KG1 (cell line): ENCODE data around the gene FAHD2A.
"Not testable (repeated sequence)": the region's sequence is repeated elsewhere in the genome, so short reads cannot be mapped to it uniquely, and the experiment has no call there.

ENCODE experiments used
- DNase-seq: peaks from one replicate; lab custom pipeline; 2025; lab: John Stamatoyannopoulos, UW

FAHD2A gene

DNA sequence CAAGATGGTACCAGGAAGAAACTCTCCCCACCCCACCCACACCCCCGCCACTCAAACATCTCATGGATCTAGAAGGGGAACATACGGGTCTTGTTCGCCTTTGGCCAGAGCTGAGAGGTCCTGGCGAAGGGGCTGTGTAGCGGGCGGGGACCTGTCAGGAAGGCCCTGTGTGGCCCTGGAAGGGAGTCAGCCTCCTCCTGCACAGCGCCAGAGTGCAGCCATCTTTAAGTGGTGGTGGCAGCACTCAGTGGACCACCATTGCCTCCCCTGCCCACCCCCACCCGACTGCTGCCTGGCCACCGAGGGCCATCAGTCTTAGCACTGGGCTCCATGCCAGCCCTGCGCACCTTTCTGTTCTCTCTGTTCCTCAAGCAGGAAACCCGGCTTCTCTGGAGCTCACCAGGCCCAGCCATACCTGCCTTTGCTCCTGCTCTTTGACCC, 11.6 kb upstream of the FAHD2A start:
- no peak for DNase-seq

DNA sequence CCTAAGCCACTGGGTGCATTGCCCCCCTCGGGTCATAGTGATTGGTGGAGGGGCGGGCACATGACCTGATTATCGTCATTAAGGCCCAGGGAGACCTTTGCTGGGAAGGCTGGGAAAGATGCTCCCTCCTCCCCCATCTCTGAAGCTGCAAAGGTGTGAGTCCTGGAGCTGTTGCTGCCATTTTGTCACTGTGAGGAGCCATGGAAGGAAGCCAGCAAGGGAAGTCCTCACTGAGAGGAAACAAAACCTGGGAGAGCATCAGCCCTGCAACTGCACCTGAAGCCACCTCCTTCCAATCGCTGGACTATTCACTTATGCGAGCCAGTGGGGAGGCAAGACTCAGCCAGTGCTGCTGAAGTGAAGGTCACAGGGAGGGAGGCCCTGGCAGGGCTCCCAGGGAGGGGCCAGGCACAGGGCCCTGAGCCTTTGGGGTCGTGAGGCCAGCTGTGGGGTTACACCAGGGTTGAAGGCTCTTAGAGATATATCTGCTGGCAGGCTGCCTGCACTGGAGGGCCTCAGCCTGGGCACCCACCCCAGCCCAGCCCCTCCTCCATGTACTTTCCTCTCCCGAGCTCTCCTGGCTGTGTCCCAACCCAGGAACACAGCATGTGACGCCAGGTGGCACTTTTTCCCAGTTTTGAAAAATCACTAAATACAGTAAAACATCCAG, 10.7 kb upstream of the FAHD2A start:
- no peak for DNase-seq

DNA sequence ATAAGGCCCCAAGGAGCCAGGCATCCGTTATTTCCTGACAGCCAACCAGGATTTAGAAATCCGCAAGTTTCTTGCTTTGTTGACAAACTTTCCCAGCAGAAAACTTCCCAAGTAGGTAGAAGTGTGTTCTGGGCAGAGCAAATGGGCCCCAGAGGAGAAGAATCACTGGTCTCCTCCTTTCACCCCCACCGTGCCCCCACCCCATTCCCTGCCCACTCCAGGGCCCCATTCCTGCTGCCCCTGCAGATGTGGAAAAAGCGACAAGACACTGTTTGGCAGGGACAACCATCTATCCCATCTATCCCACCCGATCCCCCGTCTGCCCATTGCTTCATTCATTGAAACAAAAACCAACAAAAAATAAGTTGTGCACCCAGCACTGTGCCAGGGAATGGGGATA, 10.2 kb upstream of the FAHD2A start:
- no peak for DNase-seq

DNA sequence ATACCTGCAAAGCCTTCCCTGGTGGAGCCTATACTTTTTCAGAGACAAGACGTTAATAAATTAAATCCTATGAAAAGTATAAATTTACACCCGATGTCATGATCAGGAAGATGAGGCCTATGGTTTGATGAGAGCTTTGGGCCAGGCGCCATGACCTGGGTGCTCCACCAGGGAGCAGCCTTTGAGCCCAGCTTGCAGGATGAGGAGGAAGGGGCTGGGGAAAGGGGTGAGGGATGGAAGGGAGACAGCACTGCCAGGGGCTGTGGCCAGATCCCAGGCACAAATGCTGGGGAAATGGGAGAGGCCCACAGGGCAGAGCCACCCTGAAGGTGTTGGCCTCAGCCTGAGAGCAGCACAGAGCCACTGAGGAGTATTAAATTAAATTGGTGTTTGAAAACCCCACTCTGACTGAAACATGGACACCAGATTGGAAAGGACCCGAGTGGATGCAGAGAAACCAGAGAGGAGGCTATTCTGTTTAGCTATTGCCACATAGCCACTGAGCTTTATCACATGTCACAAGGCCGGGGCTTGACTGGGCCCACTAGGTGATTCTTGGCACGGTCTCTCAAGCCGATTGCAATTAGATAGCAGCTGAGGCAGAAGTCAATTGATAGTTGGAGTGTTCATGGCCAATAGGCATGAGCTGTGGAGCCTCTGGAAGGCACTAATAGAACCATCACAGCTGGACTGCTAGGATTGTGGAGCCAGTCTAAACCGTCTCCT, 9.6 kb upstream of the FAHD2A start:
- DNase-seq, result no peak

DNA sequence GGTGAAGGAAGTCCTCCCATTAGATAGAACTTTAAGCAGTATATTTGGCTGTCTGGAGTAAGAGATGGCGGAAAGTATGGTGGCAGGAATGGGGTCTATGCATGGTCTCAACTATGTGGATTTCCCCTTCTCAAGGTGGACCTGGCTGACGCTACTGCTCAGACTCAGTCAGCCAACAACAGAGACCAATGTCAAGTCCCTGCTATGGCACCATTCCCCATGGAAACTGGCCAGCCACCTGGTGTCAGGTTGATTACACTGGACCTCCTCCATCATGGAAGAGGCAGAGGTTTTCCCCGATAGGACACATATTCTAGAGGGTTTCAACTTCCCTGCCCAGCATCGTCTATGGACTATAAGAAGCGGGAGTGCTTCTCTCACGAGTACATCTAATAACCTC, 8.6 kb upstream of the FAHD2A start:
- no peak for DNase-seq

DNA sequence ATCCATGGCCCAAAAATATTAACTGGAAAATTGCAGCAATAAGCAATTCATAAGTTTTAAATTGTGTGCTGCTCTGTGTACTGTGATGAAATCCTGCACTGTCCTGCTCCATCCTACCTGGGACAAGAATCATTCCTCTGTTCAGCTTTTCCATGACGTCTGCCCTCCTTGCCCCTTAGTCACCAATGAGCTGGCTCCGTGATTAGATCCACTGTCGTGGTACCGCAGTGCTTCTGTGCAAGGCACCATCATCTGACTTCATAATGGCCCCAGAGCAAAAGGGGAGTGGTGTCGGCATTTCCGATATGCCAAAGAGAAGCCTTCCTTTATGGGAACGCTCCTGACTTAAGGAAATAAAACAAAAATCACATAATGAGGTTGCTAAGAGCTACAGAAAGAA, 3.4 kb upstream of the FAHD2A start:
- no peak for DNase-seq

DNA sequence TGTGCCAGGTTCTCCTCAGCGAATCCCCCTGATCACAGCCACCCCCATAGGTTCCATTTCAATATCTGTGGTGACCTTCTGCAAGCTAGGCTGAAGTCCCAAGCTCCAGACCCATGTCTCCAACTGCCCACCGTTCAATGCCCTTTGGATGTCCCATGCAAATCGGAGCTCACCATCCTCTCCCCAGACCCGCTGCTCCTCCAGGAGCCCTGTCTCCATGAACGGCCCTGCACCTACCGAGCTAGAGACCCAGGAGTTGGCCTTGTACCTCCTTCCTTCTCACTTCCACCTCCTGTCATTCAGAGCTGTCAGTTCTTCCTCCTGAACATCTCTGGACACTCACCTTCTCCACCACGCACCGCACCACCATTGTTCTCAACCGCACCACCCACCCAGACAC, 1.0 kb upstream of the FAHD2A start:
- DNase-seq, result no peak

DNA sequence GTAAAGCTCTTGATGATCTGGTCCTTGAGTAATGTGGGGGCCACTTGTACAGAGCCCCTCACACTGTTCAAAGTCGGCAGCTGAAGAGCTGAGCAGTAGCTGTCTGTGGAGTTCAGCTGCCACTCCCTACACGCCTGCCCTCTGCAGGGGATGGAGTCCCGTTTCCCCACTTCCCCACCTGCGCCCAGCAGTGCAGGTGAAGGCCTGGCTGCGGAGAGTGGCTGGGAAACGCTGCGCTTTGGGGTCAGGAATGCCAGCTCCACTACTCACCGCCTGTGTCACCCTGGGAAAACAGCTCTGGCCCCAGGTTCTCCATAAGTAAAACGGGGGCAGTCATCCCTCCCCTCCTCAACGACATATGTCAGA, 521 bp upstream of the FAHD2A start:
- DNase-seq, result not testable (repeated sequence)

DNA sequence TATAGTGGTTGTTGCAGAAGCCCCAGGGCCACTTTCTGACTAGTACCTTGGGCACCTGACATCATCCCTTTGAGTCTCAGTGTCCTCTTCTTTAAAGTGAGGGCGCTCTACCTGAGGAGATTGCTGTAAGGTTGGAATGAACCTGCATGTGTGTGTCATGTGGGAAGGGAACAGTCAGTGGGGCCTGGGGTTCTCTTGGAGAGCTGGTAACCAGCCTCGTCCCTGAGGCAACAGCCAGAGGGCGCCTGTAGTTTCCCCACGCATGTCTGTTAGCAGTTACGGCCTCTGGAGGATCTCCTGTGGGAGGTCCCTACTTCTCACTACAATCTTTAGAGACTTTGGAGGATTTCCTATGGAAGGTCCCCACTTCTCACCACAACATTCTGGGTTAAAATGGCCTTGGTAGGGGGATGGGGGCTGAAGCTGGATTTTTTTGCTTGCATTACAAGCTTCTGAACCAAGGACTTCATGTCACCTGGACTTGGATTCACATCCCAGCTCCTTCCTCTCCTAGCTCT, 755 bp downstream of the FAHD2A start:
- peak; percentile 12 for DNase-seq

DNA sequence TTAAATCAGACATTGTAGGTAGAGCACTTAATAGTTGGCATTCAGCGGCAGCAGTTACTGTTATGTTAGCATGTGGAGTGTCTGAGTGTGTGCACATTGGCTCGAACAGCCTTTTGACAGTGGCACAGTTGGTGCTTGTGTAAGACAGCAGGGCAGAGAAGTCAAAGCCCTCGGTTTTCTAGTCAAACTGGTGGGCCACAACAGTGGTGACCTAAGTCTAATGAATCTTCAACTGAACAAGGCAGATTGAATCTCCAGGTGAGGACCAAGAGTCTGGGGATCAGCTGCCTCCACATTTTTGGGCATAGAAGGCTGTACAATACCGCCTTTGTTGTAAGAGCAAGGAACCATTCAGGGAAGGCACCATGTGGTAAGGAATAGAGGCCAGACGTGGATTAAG, 1.3 kb downstream of the FAHD2A start:
- DNase-seq, result not testable (repeated sequence)

DNA sequence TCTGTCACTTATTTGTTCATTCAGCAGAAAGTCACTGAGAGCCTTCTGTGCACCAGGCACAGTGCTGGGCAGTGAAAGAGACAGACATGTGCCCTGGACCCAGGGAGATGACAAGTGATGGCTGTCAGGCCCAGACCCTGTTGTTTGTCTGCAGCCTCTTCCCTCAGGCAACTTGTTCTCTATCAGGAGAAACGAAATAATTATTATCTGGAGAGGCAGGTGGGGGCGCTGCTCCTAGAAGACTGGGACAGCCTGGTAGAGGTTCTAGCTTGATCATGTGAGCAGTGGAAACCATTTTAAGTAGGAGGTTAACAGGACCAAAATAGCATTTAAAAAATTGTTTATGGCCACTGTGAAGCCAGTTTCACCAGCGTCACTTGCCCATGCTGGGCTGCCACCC, 2.2 kb downstream of the FAHD2A start:
- not testable (repeated sequence) for DNase-seq

DNA sequence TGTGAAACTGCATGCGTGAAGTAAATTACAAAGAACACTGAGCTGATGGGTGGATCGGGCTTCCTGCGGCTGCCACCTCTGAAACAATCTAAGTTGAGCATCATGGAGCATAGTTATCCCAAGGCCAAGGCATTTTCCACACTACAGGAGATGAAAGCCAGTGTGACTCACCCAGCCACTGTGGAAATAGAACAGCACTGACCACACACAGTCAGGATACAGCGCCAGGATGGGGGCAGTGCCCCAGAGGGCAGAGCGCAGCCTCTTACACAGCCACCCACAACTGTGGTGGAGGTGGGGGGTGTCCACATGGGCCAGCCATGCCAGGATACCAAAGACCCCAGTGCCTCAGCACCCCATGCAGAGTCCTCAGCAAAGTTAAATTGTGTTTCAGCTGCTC, 8.7 kb downstream of the FAHD2A start:
- DNase-seq, result not testable (repeated sequence)

DNA sequence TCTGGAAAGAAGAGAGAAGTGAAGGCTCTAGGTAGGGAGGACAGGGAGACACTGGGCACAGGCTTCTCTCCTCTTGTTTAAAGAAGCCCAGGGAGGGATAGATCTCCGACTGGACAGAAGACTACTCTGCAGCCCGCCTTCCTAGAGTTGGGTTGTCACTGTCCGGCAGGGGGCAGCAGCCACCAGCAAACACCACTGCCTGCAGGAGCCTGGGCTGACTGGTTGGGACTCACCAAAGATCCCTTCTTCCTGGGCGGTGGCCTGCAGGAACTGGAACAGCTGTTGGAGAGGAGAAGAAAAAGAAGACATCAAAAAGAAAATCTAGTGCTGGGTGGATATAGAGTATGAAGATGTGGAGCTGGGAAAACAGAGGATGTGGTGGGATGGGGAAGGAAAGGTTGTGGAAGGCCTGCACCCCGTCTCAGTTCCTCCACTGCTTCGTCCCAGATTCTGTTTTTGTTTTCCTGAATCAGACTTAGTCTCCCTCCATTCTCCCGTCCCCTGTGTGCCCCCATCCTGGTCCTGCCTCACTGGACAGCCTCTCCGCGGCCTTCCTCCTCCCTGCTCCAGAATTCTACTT, 11.6 kb downstream of the FAHD2A start:
- DNase-seq, result peak; percentile 6

DNA sequence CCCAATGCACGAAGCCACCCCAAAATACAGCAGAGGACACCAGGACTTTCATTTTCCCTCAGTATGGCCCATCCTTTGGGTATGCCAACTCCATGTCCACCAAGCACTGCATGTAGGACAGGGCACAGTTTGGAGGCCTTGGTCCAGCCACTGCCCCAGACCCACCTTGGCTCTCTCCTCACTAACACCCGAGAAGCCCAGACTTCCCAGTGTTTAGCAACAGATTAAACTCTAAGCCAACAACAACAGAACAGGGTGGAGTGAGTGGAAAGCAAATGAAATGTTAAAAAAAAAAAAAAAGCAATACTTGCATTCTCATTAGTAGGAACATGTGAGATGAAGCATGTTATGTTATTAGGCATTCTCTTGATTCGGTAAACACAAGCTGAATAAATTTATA, 12.6 kb downstream of the FAHD2A start:
- DNase-seq, result not testable (repeated sequence)

DNA sequence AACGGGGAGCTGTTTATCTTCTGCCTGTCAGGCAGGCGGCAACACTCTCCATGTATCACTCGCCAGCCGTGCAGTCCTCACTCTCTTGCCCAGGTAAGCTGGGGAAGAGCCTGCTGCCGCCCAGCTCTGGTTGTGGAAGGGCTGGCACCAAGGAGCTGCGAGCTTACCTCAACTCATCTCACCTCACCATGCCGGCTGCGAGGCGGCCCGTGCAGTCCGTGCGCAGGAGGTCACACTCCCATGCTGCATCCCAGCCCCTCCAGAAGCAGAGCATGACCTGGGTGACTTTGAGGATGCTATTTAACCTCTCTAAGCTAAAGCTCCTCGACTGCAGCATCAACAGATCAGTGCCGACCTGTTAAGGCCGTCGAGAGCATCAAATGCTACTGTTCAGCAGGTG, 13.1 kb downstream of the FAHD2A start:
- not testable (repeated sequence) for DNase-seq

DNA sequence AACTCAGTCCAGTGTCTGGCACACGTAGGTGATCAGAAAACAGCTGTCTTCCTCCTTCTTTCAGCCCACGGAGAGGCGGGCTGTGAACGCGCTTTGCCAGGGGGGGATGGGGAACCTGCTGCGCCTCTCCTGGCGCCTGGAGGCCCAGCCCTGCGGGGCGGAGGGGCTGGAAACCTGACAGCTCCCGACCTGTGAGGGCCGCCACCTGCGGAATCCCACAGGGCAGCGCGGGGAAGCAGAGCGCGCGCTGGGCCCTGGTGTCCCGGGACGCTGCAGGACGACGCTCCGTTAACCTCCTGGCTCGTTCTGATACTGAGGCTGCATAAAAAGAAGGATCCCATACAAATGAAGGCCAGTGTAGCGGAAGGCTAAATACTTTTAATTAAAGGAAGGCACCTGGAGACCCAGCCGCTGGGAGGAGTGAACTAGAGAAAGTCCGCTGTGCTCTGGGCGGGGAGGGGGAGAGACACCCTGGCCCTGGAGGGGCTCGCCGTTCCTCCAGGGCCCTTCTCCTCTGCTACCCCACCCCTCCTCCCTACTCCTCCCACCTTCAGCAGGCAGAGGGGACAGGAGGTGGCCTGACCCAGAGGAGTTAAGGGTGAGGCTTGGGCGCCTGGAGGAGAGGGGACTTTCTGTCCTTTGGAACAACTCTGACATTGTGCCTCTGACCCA, 24.8 kb downstream of the FAHD2A start:
- DNase-seq, result not testable (repeated sequence)

DNA sequence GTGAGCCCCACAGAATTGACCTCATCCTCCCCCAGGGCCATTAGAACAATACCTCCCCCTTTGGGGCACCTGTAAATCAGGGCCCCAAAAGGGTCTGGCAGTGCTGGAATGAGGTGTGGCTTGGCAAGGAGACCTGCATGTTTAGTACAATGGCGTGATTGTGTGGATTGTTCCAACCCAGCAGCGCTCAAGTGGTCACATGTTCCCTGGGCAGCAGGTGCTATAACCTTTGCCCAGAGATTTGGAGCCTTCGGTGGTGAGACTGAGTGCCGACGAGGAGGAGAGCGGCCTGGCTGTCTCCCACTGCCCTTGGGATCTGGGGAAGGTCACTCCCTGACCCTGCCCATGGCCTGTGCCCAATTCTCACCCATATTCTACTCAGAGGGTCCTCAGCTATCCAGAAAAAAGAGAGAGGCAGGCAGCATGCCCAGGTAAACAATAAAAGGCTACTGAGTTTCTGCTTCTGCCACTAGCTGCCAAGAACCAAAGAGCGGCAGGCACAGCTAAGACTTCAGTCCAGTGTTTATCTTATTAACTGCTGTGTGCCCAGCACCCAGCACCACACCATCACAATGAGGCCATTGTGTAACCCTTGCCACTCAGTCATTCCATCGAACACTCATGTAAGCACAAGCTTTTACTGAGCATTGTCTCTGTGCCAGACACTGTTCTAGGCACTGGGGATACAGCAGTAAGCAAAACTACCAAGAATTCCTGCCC, 27.4 kb downstream of the FAHD2A start:
- not testable (repeated sequence) for DNase-seq

DNA sequence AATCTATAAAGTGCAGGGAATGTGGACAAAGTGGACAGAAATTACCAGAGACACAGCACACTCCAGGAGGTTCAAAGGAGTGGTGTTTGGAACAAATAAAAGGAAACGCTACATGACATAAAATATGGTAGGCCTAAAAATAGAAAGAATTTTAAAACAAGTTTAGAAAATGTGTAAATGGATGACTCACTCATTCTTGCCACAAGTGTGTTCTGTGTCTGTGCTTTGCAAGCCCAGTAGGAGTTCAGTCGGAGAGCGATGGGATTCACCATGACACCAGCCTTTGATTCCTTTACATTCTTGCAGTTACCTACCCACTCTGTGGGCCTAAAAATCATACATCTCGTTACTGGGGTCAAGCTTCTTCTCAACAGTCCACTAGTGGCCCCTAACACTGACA, 30.9 kb downstream of the FAHD2A start:
- not testable (repeated sequence) for DNase-seq

DNA sequence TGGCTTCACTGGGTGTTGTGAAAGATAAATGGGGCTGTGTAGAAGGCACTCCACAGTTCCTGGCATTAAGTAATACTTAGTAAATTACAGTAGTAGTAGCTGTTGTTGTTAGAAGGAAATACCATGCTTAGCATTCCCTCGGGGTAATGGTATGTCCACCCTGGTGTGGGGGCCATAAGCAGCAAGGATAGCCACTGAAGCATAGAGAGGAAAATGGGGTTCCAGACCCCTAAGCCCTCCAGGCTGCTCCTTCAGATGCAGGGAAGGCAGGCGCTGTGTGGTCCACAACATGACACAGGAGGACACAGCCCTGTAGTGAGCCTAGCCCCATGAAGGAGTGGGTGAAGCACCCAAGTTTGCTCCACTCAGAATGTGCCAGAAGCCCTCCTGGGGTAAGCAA, 31.5 kb downstream of the FAHD2A start:
- not testable (repeated sequence) for DNase-seq

DNA sequence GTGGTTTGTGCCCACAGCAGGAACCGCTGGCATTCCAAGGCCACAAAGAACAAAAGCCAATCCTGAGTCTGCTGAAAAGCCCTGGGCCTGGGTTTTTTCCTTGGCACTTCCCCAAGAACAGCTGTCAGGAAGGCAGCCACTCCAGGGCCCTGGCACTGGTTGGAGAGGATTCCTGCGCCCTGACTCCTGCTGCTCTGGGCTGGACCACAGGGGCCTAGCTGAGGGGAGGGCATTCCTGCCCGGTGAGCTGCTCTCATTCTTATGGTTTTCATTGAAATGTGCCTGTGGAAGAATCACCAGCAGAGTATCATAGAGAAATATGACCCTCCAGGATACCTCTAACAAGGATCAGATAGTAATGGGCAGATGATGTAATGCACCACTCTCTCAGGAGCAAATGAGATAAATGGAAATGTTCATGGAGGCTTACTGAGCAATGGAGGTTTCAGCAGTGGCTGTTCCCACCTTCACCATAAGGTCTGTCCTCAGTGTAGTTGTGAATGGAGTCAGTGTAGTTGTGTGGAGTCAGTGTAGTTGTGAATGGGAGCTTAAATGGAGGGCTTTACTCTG, 32.1 kb downstream of the FAHD2A start:
- DNase-seq, result not testable (repeated sequence)

DNA sequence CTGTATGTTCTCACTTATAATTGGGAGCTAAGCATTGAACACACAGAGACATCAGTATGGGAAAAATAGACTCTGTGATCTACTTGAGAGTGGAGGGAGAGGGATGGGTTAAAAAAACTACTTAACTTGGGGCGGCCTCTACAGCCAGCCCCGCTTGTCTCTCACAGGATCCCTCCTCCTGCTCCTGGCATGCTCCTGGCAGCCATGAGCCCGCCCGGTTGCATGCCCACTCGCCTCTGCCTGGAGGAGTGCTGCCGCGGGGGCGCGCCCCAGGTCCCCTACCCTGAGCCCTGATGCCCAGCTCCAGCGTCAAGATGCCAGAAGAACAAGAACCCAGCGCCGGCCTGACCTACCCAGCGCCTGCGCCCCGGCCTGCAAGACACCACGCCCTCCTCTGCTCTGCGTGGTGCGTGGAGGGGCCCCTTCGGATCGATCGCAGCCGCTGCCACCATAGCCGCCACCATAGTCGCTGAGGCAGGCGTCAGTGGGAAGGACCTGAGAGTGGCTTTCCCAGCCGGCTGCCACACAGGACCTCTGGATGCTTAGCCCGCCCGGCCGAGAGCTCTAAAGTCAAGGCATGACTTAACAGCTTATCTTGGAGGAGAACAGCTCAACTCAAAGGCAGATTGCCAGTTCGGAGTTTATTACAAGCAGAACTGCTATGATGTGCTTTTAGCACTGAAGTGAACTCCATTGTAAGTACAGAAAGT, 32.8 kb downstream of the FAHD2A start:
- not testable (repeated sequence) for DNase-seq
